Vagina (tissue), 2 donors: Measurements from ENCODE around the gene ZCCHC7. TPM values are rescaled to one million over a fixed set of nuclear protein-coding genes. Genes with fewer than 3 reads are reported as not detected.
"Not testable (repeated sequence)": the region's sequence is repeated elsewhere in the genome, so short reads cannot be mapped to it uniquely, and the experiment has no call there.

ENCODE experiments used
- DNase-seq, 2 donors: peaks; one replicate each; pipeline ENCODE4 v3.0.0-alpha.2; 2017; ENCODE audit errors: extremely low spot score in 2 of 2
- H3K27ac ChIP-seq: fragments of 200-600 bp; sonication (generic); one replicate; pipeline ENCODE4 v1.5.1; 2019
- H3K27me3 ChIP-seq: fragments of 200-600 bp; sonication (generic); one replicate; pipeline ENCODE4 v1.5.1; 2019
- H3K36me3 ChIP-seq, 2 donors: fragments of 200-600 bp; sonication (generic); one replicate each; pipeline ENCODE4 v1.5.1; 2017 to 2019
- H3K4me1 ChIP-seq: fragments of 200-600 bp; sonication (generic); one replicate; pipeline ENCODE4 v1.5.1; 2019
- H3K4me3 ChIP-seq, 2 donors: fragments of 200-600 bp; sonication (generic); 1 replicate in 1 of 2; 2 replicates in 1 of 2; pipeline ENCODE4 v1.5.1; 2016 to 2019
- H3K9me3 ChIP-seq: fragments of 200-600 bp; sonication (generic); one replicate; pipeline ENCODE4 v1.5.1; 2019
- CTCF ChIP-seq, 3 experiments: fragments of 450-650 bp in 2 of 3; fragments of 200-600 bp in 1 of 3; sonication (generic) in 1 of 3; IDR thresholded peaks; one replicate each; pipeline ENCODE4 v1.5.1; 2017 to 2019; ENCODE audit warnings: antibody characterized with exemption in 3 of 3, mild to moderate bottlenecking in 2 of 3, moderate library complexity in 2 of 3
- POLR2A ChIP-seq, 2 donors: fragments of 450-650 bp; IDR thresholded peaks; one replicate each; pipeline ENCODE4 v1.6.1; 2017; ENCODE audit warnings: antibody characterized with exemption in 2 of 2, mild to moderate bottlenecking in 2 of 2, moderate library complexity in 2 of 2
- POLR2AphosphoS5 ChIP-seq, 2 donors: sonication (generic); formaldehyde crosslinking; IDR thresholded peaks; one replicate each; pipeline ENCODE4 v1.9.0; 2017; ENCODE audit warnings: antibody characterized with exemption in 2 of 2, mild to moderate bottlenecking in 2 of 2, low read depth in 1 of 2; ENCODE audit not compliant: insufficient read depth in 1 of 2
- intact Hi-C: fragments of 100-400 bp; cut with DNase I; formaldehyde crosslinking; loops from one replicate; pipeline ENCODE4 v1.15.1; 2023
- total RNA-seq: library from RNA; depleted of rRNA; stranded (reverse); fragments of >200 nt; gene quantifications from one replicate; pipeline ENCODE4 v1.2.3, GENCODE V29; 2016

ZCCHC7 gene
- total RNA-seq, 1 donor from 2014 or later, result 15.2 TPM

- DNase-seq, result no peak
- Histone ChIP-seq H3K27ac (no peak overlapping the region), H3K36me3 (no peaks in the 10 kb centered on the region), H3K4me3 (no peak overlapping the region), H3K4me1 (no peaks in the 10 kb centered on the region), H3K27me3 (no peaks in the 10 kb centered on the region), H3K9me3 (no peaks in the 10 kb centered on the region)
- intact Hi-C loops, result no loop called here
- TF ChIP-seq POLR2AphosphoS5 (IDR thresholded peaks at IDR 0.05; ENCODE audit: insufficient read depth in 1 of 2, low read depth in 1 of 2) (no peak), POLR2A (IDR thresholded peaks at IDR 0.05) (no peak), CTCF (IDR thresholded peaks at IDR 0.05) (no peak)
Observed at GRCh38 chr9:37182718-37183117, 62.3 kb downstream of the ZCCHC7 start.

GRCh38 chr9:37184905-37185867, 64.8 kb downstream of the ZCCHC7 start:
- TF ChIP-seq CTCF (IDR thresholded peaks at IDR 0.05) (no peak), POLR2AphosphoS5 (IDR thresholded peaks at IDR 0.05; ENCODE audit: insufficient read depth in 1 of 2, low read depth in 1 of 2) (no peak), POLR2A (IDR thresholded peaks at IDR 0.05) (no peak)
- DNase-seq, result no peak
- Histone ChIP-seq H3K9me3 (no peaks in the 10 kb centered on the region), H3K4me1 (no peaks in the 10 kb centered on the region), H3K4me3 (no peak overlapping the region), H3K27me3 (no peaks in the 10 kb centered on the region), H3K27ac (no peak overlapping the region), H3K36me3 (no peaks in the 10 kb centered on the region)
- intact Hi-C loops, result no loop called here

- Histone ChIP-seq H3K9me3 (no peaks in the 10 kb centered on the region), H3K27me3 (no peaks in the 10 kb centered on the region), H3K27ac (no peak overlapping the region), H3K4me1 (no peaks in the 10 kb centered on the region), H3K4me3 (no peak overlapping the region), H3K36me3 (no peaks in the 10 kb centered on the region)
- TF ChIP-seq POLR2A (IDR thresholded peaks at IDR 0.05) (no peak), POLR2AphosphoS5 (IDR thresholded peaks at IDR 0.05; ENCODE audit: insufficient read depth in 1 of 2, low read depth in 1 of 2) (no peak), CTCF (IDR thresholded peaks at IDR 0.05) (no peak)
- intact Hi-C loops, result no loop called here
- no peak for DNase-seq
Observed at GRCh38 chr9:37187292-37187691, 66.9 kb downstream of the ZCCHC7 start.

GRCh38 chr9:37187713-37188439, 67.5 kb downstream of the ZCCHC7 start:
- TF ChIP-seq CTCF (IDR thresholded peaks at IDR 0.05) (no peak), POLR2A (IDR thresholded peaks at IDR 0.05) (no peak), POLR2AphosphoS5 (IDR thresholded peaks at IDR 0.05; ENCODE audit: insufficient read depth in 1 of 2, low read depth in 1 of 2) (no peak)

GRCh38 chr9:37190739-37191138, 70.4 kb downstream of the ZCCHC7 start:
- not testable (repeated sequence) for H3K4me3 ChIP-seq, H3K36me3 ChIP-seq, H3K27ac ChIP-seq, H3K9me3 ChIP-seq, DNase-seq, H3K4me1 ChIP-seq, H3K27me3 ChIP-seq
- intact Hi-C loops, result loop anchor here (10.0 kb wide), 1 partner anchor 1436 kb away; the partner anchor contains the start of gene MSMP

More at GRCh38 chr9:37187713-37188439, 67.5 kb downstream of the ZCCHC7 start:
- Histone ChIP-seq H3K4me1 (no peaks in the 10 kb centered on the region), H3K4me3 (no peak overlapping the region), H3K36me3 (no peaks in the 10 kb centered on the region), H3K27ac (no peak overlapping the region), H3K27me3 (no peaks in the 10 kb centered on the region), H3K9me3 (no peaks in the 10 kb centered on the region)
- DNase-seq, result no peak
- intact Hi-C loops, result no loop called here
